ENCODE measurements around the gene SERPINA4.

SERPINA4 gene

GRCh38 chr14:94543449-94544124, 17.7 kb upstream of the SERPINA4 start:
- DNase-seq, result no peak

GRCh38 chr14:94544726-94545125, 16.5 kb upstream of the SERPINA4 start:
- DNase-seq, result no peak

- no peak for DNase-seq
Observed at GRCh38 chr14:94545131-94545841, 16.0 kb upstream of the SERPINA4 start.

- DNase-seq, result no peak
Observed at GRCh38 chr14:94547151-94547680, 14.0 kb upstream of the SERPINA4 start.

- DNase-seq, result no peak
Observed at GRCh38 chr14:94547726-94548125, 13.5 kb upstream of the SERPINA4 start.

- DNase-seq, result no peak
Observed at GRCh38 chr14:94548131-94548998, 12.9 kb upstream of the SERPINA4 start.

GRCh38 chr14:94548999-94549985, 11.9 kb upstream of the SERPINA4 start:
- no peak for DNase-seq

GRCh38 chr14:94550041-94550440, 11.2 kb upstream of the SERPINA4 start:
- DNase-seq, result no peak

- no peak for DNase-seq
Observed at GRCh38 chr14:94555991-94556390, 5.3 kb upstream of the SERPINA4 start.

GRCh38 chr14:94557327-94557726, 3.9 kb upstream of the SERPINA4 start:
- DNase-seq, result no peak

- DNase-seq, result no peak
Observed at GRCh38 chr14:94558842-94559241, 2.4 kb upstream of the SERPINA4 start.

- DNase-seq, result no peak
Observed at GRCh38 chr14:94559638-94560290, 1.5 kb upstream of the SERPINA4 start.

- no peak for DNase-seq
Observed at GRCh38 chr14:94560291-94560665, 964 bp upstream of the SERPINA4 start.

GRCh38 chr14:94561656-94562010, 391 bp downstream of the SERPINA4 start:
- DNase-seq, result no peak

GRCh38 chr14:94562022-94562421, 780 bp downstream of the SERPINA4 start:
- no peak for DNase-seq

GRCh38 chr14:94562941-94563883, 2.0 kb downstream of the SERPINA4 start:
- no peak for DNase-seq

GRCh38 chr14:94564381-94564780, 3.1 kb downstream of the SERPINA4 start:
- DNase-seq, result no peak

GRCh38 chr14:94568186-94568585, 6.9 kb downstream of the SERPINA4 start:
- no peak for DNase-seq

- DNase-seq, result no peak
Observed at GRCh38 chr14:94569381-94570001, 8.2 kb downstream of the SERPINA4 start.

- no peak for DNase-seq
Observed at GRCh38 chr14:94570002-94570400, 8.8 kb downstream of the SERPINA4 start.
